ENCODE results near the gene GPR68.
"Not testable (repeated sequence)": the region's sequence is repeated elsewhere in the genome, so short reads cannot be mapped to it uniquely, and the experiment has no call there.

GPR68 gene

GRCh38 chr14:91273885-91274273 is 29.4 kb upstream of the GPR68 start:
- no peak for FAIRE-seq

GRCh38 chr14:91273273-91273884 is 28.9 kb upstream of the GPR68 start:
- DNase-seq (ENCODE audit: extremely low spot score, insufficient read length, low read depth): no peak
- no peak for FAIRE-seq

More at GRCh38 chr14:91273885-91274273, 29.4 kb upstream of the GPR68 start:
- no peak for DNase-seq (ENCODE audit: extremely low spot score, insufficient read length, low read depth)

- DNase-seq (ENCODE audit: extremely low spot score, insufficient read length, low read depth) (no peak), FAIRE-seq (no peak)
Measured at GRCh38 chr14:91272341-91273272, 28.1 kb upstream of the GPR68 start.

- FAIRE-seq (no peak), DNase-seq (ENCODE audit: extremely low spot score, insufficient read length, low read depth) (no peak)
Measured at GRCh38 chr14:91271639-91272038, 27.1 kb upstream of the GPR68 start.

- DNase-seq (ENCODE audit: extremely low spot score, insufficient read length, low read depth) (no peak), FAIRE-seq (no peak)
Measured at GRCh38 chr14:91270619-91271018, 26.1 kb upstream of the GPR68 start.

GRCh38 chr14:91270188-91270587 is 25.7 kb upstream of the GPR68 start:
- DNase-seq (ENCODE audit: extremely low spot score, insufficient read length, low read depth) (no peak), FAIRE-seq (no peak)

- no peak for DNase-seq (ENCODE audit: extremely low spot score, insufficient read length, low read depth)
- no peak for FAIRE-seq
Measured at GRCh38 chr14:91269076-91269991, 24.8 kb upstream of the GPR68 start.

GRCh38 chr14:91267965-91268437 is 23.5 kb upstream of the GPR68 start:
- no peak for FAIRE-seq
- DNase-seq (ENCODE audit: extremely low spot score, insufficient read length, low read depth): no peak

- not testable (repeated sequence) for FAIRE-seq; DNase-seq (ENCODE audit: extremely low spot score, insufficient read length, low read depth)
Measured at GRCh38 chr14:91266276-91266675, 21.8 kb upstream of the GPR68 start.

- FAIRE-seq (no peak), DNase-seq (ENCODE audit: extremely low spot score, insufficient read length, low read depth) (no peak)
Measured at GRCh38 chr14:91265404-91265803, 20.9 kb upstream of the GPR68 start.

GRCh38 chr14:91264151-91265150 is 19.9 kb upstream of the GPR68 start:
- no peak for FAIRE-seq
- DNase-seq (ENCODE audit: extremely low spot score, insufficient read length, low read depth): no peak

- FAIRE-seq (no peak), DNase-seq (ENCODE audit: extremely low spot score, insufficient read length, low read depth) (no peak)
Measured at GRCh38 chr14:91263329-91263728, 18.8 kb upstream of the GPR68 start.

- no peak for DNase-seq (ENCODE audit: extremely low spot score, insufficient read length, low read depth)
- no peak for FAIRE-seq
Measured at GRCh38 chr14:91261986-91262549, 17.6 kb upstream of the GPR68 start.

GRCh38 chr14:91261115-91261514 is 16.6 kb upstream of the GPR68 start:
- FAIRE-seq: no peak
- no peak for DNase-seq (ENCODE audit: extremely low spot score, insufficient read length, low read depth)

- no peak for FAIRE-seq
- no peak for DNase-seq (ENCODE audit: extremely low spot score, insufficient read length, low read depth)
Measured at GRCh38 chr14:91258876-91259275, 14.4 kb upstream of the GPR68 start.

GRCh38 chr14:91258011-91258618 is 13.6 kb upstream of the GPR68 start:
- no peak for FAIRE-seq

GRCh38 chr14:91257328-91258010 is 13.0 kb upstream of the GPR68 start:
- FAIRE-seq: no peak

More at GRCh38 chr14:91258011-91258618, 13.6 kb upstream of the GPR68 start:
- no peak for DNase-seq (ENCODE audit: extremely low spot score, insufficient read length, low read depth)

GRCh38 chr14:91256661-91257060 is 12.2 kb upstream of the GPR68 start:
- FAIRE-seq (no peak), DNase-seq (ENCODE audit: extremely low spot score, insufficient read length, low read depth) (no peak)

More at GRCh38 chr14:91257328-91258010, 13.0 kb upstream of the GPR68 start:
- DNase-seq (ENCODE audit: extremely low spot score, insufficient read length, low read depth): no peak

All from GM18507 (cell line).